ENCODE measurements around the gene PCDH10.

The PCDH10 gene

DNA sequence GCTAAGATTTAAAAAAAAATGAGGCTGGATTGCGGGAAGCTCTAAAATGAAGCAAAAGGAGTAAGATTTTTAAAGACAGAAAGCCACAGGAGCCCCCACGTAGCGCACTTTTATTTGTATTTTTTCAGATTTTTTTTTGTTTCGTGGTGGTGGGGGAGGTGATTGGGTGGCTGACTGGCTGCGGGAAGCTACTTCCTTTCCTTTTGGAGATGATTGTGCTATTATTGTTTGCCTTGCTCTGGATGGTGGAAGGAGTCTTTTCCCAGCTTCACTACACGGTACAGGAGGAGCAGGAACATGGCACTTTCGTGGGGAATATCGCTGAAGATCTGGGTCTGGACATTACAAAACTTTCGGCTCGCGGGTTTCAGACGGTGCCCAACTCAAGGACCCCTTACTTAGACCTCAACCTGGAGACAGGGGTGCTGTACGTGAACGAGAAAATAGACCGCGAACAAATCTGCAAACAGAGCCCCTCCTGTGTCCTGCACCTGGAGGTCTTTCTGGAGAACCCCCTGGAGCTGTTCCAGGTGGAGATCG is 908 bp downstream of the PCDH10 start:
- DNase-seq (ENCODE audit: low read depth in 2 of 2) = no peak

DNA sequence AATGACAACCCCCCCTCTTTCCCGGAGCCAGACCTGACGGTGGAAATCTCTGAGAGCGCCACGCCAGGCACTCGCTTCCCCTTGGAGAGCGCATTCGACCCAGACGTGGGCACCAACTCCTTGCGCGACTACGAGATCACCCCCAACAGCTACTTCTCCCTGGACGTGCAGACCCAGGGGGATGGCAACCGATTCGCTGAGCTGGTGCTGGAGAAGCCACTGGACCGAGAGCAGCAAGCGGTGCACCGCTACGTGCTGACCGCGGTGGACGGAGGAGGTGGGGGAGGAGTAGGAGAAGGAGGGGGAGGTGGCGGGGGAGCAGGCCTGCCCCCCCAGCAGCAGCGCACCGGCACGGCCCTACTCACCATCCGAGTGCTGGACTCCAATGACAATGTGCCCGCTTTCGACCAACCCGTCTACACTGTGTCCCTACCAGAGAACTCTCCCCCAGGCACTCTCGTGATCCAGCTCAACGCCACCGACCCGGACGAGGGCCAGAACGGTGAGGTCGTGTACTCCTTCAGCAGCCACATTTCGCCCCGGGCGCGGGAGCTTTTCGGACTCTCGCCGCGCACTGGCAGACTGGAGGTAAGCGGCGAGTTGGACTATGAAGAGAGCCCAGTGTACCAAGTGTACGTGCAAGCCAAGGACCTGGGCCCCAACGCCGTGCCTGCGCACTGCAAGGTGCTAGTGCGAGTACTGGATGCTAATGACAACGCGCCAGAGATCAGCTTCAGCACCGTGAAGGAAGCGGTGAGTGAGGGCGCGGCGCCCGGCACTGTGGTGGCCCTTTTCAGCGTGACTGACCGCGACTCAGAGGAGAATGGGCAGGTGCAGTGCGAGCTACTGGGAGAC is 1.6 kb downstream of the PCDH10 start:
- DNase-seq (ENCODE audit: low read depth in 2 of 2) = no peak

DNA sequence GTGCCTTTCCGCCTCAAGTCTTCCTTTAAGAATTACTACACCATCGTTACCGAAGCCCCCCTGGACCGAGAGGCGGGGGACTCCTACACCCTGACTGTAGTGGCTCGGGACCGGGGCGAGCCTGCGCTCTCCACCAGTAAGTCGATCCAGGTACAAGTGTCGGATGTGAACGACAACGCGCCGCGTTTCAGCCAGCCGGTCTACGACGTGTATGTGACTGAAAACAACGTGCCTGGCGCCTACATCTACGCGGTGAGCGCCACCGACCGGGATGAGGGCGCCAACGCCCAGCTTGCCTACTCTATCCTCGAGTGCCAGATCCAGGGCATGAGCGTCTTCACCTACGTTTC is 2.2 kb downstream of the PCDH10 start:
- DNase-seq (ENCODE audit: low read depth in 2 of 2) = no peak

DNA sequence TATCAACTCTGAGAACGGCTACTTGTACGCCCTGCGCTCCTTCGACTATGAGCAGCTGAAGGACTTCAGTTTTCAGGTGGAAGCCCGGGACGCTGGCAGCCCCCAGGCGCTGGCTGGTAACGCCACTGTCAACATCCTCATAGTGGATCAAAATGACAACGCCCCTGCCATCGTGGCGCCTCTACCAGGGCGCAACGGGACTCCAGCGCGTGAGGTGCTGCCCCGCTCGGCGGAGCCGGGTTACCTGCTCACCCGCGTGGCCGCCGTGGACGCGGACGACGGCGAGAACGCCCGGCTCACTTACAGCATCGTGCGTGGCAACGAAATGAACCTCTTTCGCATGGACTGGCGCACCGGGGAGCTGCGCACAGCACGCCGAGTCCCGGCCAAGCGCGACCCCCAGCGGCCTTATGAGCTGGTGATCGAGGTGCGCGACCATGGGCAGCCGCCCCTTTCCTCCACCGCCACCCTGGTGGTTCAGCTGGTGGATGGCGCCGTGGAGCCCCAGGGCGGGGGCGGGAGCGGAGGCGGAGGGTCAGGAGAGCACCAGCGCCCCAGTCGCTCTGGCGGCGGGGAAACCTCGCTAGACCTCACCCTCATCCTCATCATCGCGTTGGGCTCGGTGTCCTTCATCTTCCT is 2.7 kb downstream of the PCDH10 start:
- no peak for DNase-seq (ENCODE audit: low read depth in 2 of 2)

DNA sequence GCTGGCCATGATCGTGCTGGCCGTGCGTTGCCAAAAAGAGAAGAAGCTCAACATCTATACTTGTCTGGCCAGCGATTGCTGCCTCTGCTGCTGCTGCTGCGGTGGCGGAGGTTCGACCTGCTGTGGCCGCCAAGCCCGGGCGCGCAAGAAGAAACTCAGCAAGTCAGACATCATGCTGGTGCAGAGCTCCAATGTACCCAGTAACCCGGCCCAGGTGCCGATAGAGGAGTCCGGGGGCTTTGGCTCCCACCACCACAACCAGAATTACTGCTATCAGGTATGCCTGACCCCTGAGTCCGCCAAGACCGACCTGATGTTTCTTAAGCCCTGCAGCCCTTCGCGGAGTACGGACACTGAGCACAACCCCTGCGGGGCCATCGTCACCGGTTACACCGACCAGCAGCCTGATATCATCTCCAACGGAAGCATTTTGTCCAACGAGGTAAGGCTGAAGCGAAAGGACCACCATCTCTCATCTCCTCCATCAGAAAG is 3.3 kb downstream of the PCDH10 start:
- no peak for DNase-seq (ENCODE audit: low read depth in 2 of 2)

DNA sequence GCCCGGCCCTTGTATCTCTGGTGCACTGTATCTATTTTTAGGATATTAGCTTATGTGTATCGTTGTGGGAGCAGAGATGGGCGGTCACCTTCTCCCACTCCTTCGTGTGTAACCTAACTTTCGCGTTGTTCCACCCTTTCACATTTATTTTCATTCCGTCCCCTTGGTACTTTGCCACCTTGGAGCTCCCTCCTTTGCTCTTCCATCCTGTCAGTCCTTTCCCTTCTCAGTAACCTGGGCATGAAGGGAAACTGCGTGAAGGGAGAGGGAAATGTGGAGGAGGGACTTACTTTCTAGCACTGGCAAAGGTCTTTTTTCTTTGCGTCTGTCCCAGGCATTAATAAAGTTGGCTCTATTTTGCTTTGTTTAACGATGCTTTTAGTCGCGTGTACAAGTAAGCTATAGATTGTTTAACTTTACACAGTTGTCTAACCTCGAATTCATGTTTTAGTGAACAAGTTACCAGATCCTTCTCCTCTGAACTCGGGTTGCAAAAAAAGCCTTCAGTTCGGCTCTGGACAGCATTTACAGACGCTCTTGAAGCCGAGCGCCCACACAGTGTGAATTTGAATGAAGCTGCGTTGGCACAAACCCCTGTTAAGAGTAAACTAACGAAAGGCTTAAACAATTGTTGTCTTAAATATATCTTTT is 3.9 kb downstream of the PCDH10 start:
- DNase-seq (ENCODE audit: low read depth in 2 of 2) = no peak

DNA sequence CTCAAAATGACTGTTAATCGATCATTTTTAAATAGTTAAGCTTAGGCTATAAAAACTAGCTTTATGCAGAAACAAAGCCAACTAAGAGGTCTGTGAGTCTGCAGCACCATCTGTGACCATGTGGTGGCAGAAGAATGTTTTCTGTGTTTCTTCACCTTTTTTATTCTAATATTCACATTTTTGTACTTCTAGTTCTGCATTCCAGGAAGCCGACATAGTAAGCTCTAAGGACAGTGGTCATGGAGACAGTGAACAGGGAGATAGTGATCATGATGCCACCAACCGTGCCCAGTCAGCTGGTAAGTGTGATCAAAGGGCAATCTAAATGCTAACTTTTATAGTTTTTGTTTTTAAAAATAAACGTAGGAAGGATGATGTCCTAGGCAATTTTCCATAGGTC is 5.6 kb downstream of the PCDH10 start:
- DNase-seq (ENCODE audit: low read depth in 2 of 2) = no peak

DNA sequence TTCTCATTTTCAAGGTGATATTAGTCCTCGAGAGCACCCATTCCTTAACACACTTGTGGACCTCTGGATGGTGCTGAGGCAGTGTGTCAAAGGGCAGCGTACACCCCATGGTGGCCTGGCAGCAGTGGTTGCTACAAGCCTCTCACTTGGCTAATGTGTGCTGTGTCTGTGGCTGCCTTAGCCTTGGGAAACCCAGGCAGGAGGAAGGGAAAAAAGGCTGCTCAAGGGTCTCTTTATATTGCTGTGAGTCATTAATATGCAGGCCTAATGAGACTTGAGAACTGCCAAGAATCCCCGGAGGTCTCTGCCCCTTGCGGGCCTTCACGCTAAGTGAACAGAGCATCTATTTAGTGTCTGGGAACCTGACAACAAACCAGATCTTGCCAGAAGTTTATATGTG is 7.0 kb downstream of the PCDH10 start:
- DNase-seq (ENCODE audit: low read depth in 2 of 2) = no peak

DNA sequence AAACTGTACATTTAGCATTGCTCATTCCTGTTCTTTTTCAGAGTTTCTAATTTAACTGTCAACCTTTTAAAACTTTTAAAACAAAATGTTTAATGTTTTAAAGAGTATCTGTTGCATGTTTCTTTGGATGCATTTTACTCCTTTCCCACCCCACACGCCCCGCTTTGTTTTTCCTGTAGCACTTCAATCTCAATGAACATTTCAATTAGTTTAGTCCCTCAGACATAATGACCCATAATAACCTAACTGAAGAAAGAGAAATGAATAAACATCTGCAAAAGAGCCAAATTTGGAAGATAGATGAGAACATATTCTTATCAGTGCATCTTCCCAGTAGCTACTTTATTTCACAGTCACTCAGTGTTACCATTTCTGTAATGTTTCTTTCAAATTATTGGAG is 7.5 kb downstream of the PCDH10 start:
- DNase-seq (ENCODE audit: low read depth in 2 of 2) = no peak

DNA sequence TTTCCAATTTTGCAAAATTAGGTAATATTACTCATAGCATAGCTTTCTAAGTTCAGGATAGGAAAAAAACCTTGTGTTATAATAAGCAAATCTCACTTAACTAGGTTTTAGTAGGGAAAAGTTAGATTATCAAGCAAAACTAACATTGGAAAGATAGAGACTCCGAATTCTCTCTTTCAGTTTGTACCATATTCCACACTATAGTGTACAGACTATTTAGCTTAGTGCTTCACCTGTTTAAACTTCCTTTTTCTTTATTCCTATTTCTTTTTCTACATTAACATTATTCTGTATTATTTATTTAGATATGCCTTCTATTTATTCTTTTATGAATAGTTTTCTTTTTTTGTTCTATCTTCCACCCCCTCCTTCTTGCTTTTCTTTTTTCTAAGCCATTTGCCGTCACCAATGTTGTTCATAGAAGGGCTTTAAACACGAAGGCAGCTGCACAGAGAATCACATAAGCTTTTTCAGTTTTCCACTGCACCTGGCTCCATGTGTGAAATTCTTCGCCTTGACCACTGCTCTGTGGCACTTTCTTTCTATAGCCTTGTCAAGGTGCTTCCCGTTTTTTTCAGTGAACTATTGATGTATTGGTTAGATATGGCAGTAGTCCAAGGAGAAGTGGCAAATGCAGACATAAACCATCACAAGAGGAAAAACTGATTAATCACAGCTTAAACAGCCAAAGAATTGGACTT is 8.5 kb downstream of the PCDH10 start:
- DNase-seq (ENCODE audit: low read depth in 2 of 2) = no peak

DNA sequence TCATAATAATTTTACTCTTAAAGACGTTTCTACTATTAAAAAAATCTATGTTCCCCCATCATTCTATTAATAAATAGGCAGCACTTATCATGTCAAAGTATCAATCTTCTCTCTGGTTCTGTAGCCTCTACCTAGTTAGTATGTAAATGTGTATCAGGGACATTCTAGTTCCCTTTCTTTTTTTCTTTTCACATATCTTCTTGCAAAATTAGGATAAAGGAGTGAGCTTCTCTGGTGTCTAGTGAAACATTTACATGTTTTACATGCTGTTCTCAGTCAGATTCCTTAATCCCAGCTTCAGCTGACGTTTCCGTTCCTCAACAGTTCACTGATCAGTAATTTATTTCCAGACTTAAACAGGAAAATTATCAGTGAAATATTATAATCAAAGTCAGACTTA is 11.8 kb downstream of the PCDH10 start:
- no peak for DNase-seq (ENCODE audit: low read depth in 2 of 2)

DNA sequence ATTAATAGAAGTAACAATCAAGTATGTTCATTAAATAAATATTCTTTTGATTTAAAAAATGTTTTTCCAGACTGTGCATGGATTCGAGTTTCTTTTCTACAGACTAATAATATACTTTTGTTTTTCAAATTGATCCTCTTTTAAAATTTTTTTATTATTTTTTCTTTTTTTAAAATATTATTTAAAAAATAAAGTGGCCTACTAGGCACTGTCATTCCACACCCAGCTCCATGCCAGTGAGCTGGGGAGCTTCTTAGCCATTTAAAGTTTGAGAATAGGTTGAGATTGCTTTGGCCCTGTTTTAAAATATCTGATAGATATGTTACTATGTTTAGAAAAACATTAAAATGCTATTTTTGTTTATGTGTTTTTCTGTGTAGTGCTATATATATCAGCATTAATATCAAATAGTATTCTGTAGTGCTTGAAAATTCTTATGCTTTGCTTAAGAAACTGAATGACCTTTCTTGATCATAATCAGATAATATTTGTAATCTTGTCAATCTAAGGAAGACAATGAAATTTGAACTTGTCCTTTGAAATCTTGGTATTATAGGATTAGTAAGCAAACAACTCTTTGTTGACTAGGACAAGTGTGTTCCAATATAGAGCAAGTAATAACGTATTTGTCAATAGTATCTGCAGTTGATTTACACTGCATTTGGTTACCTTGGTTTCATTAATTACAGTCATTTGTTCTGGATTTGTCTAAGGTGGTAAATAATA is 12.6 kb downstream of the PCDH10 start:
- no peak for DNase-seq (ENCODE audit: low read depth in 2 of 2)

DNA sequence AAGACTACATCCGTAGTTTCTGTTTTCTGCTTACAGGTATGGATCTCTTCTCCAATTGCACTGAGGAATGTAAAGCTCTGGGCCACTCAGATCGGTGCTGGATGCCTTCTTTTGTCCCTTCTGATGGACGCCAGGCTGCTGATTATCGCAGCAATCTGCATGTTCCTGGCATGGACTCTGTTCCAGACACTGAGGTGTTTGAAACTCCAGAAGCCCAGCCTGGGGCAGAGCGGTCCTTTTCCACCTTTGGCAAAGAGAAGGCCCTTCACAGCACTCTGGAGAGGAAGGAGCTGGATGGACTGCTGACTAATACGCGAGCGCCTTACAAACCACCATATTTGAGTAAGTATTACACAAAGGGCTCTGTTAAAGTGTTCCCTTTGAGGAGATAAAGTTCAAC is 13.8 kb downstream of the PCDH10 start:
- no peak for DNase-seq (ENCODE audit: low read depth in 2 of 2)

DNA sequence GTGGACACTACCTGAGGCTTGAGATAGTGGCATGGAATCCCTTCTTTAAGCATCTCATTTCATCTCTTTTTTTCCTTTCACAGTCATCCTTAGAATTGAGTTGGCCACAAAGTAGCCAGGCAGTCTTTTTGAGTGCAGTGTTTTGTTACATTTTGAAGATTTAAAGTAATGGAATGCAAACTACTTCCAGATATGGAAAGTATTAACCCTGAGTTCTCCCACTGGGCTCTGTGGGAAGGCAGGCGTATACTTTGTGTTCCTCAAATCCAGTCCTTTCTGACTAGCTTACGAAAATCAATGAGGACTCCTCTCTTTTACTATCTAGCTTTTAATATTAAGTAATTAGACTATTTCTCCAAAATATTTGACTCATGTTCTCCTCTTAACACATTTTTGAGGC is 29.9 kb downstream of the PCDH10 start:
- peak; percentile 4 to 12 for DNase-seq (ENCODE audit: low read depth in 2 of 2)

DNA sequence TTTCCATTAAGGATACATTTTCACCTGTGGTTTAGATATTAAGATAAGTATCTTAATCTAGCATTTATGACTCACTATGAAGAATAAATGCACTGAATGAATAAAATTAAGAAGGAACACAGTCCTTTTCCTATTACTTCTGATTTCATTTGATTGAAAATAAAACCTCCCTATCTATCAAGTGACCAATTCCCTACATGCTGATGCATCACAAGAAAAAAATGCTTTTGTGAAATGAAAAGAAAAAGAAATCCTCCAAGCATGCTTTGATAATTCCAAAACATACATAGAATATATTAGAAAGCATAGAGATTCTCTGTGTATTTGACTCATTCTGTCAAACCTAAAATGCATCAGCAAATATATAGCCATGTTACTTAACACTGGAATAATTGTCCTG is 37.1 kb downstream of the PCDH10 start:
- DNase-seq (ENCODE audit: low read depth in 2 of 2) = no peak

DNA sequence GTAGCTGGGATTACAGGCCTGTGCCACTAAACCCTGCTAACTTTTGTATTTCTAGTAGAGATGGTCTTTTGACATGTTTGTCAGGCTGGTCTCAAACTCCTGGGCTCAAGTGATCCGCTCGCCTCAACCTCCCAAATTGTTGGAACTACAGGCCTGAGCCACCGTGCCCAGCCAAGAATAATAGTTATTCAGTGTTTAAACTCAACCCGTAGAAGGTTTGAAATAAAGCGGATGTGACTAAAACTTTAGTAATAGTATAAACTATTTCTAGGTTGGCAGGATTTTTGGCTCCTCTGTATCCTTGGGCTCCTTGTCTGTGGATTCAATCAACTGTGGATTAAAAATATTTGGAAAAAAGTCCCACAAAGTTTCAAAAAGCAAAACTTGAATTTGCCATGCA is 37.8 kb downstream of the PCDH10 start:
- DNase-seq (ENCODE audit: low read depth in 2 of 2) = no peak

DNA sequence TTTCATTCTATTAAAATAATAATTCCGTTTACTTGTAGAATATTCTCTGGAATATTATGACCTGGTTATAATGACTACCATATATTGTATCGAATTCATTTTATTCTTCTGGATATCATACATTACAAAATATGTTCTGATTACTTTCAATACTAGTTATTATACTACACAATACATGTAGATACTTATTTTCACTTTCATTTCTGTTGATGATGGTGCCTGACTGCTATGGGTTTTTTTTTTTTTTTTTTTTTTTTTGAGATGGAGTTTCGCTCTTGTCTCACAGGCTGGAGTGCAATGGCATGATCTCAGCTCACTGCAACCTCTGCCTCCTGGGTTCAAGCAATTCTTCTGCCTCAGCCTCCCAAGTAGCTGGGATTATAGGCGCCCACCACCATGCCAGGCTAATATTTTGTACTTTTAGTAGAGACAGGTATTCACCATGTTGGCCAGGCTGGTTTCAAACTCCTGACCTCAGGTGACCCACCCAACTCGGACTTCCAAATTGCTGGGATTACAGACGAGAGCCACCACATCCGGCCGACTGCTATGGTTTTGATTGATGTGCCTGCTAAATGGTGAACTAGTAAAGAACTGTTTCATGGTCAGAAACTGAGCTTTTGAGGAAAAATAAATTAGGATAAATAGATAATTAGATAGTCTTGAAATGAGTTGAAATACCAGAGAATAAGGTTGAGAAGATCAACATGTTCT is 39.5 kb downstream of the PCDH10 start:
- DNase-seq (ENCODE audit: low read depth in 2 of 2) = no peak

DNA sequence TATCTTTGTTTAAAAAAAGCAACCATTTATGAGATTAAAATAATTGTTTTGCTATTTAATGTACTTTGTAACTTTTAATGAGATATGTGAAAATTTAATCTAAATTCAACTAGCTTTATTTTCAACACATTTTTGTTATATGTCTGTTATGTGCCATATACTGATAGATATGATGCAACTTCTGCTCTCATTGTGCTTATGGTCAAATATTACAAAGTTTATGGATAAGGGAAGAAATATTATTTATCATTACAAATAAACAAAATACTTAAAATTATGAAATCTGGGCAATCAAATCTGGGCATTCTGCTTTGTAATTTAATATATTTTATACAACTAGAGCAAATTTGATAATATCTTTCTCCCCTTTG is 40.0 kb downstream of the PCDH10 start:
- DNase-seq (ENCODE audit: low read depth in 2 of 2) = no peak

DNA sequence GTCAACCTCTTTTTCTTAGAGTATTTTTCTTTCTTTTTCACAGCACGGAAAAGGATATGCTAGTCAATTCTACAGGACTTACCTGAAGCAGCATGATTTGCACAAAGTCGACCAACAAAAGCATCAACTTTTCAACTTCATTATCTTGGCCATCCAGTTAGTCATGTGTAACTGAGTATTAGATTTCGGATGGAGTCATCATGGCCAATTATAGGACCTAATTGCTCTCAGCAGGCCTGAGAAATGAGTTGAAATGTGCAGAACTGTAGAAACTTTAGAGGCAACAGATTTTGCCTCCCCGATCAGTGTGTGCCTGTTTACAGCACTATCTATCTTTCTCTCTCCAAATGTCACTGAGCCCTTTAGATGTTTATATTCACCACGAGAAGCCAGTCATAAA is 41.0 kb downstream of the PCDH10 start:
- DNase-seq (ENCODE audit: low read depth in 2 of 2) = no peak

DNA sequence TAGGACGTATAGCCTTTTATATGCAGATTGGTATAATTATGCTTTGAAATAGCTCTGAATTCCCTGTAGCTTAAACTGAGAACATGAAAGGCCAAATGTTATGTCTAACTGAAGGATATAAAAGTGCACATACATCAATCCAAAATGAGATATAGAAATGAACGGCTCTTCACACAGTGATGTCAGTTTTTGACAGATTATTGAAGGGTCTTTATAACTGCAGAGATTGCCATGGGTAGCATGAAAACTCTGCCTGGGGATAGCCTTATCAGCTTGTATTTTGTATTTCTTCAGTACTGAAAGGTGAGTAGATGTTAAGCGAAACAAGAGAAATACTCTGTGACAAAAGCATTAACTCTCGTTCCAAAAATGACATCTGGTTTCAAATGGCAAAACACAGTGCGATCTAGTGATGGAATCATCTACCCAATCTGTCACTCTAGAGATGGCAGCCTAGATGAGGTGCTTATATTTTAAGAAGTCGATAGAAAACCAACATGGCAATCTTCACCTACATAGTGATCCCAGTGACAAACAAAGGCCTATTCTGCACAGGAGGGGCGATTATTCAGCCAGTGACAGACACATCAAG is 59.7 kb downstream of the PCDH10 start:
- DNase-seq (ENCODE audit: low read depth in 2 of 2) = no peak
